GM12878 (cell line): Measurements from ENCODE around the gene MYBPHL. TPM values are rescaled to one million over a fixed set of nuclear protein-coding genes. Genes with fewer than 3 reads are reported as not detected.

ENCODE experiments used
- ATAC-seq: fragments of 200-7000 bp; cut with Tn5 transposase; 3 replicates; pipeline ENCODE4 v1.9.1; 2020; ENCODE audit warnings: mild to moderate bottlenecking, moderate library complexity
- BruUV-seq: library from RNA; stranded (reverse); fragments of 400-500 nt; replicated peaks from 2 replicates; lab custom pipeline; 2021; lab: Mats Ljungman, UMichigan
- CTCF ChIA-PET: fragments of 300-600 bp; sonication (Branson Sonifier 250); formaldehyde crosslinking; extraction: SDS; loops from one replicate; lab custom pipeline; 2021; ENCODE audit warnings: inconsistent platforms; lab: Yijun Ruan, JAX
- POLR2A ChIA-PET: fragments of 350-600 bp; formaldehyde crosslinking; extraction: SDS; loops from one replicate; lab custom pipeline; 2021; ENCODE audit warnings: inconsistent platforms; lab: Charles Lee
- RAD21 ChIA-PET: fragments of 300-600 bp; sonication (Branson Sonifier 250); formaldehyde crosslinking; loops from one replicate; lab custom pipeline; 2023; ENCODE audit warnings: antibody characterized with exemption; ENCODE audit not compliant: unreplicated experiment; lab: Charles Lee
- SMC1A ChIA-PET: fragments of 300-600 bp; sonication (Branson Sonifier 250); formaldehyde crosslinking; loops from one replicate; lab custom pipeline; 2023; ENCODE audit not compliant: unreplicated experiment, uncharacterized antibody; lab: Charles Lee
- DNase-seq: peaks from one replicate; pipeline ENCODE4 v3.0.0-alpha.2; 2011; ENCODE audit warnings: low read depth, low spot score
- FAIRE-seq: peaks from 3 replicates; lab custom pipeline; 2011; peaks lifted over from hg19 to GRCh38; lab: Jason Lieb, UNC
- H2AFZ ChIP-seq: 2 replicates; pipeline ENCODE4 v1.6.0; 2011; ENCODE audit warnings: low read depth, low read length, control low read depth; ENCODE audit not compliant: control insufficient read depth
- H3K27ac ChIP-seq: 2 replicates; pipeline ENCODE4 v1.5.1; 2011; ENCODE audit warnings: control low read depth; ENCODE audit not compliant: control insufficient read depth, insufficient read depth
- H3K27me3 ChIP-seq, 2 experiments: replicated peaks in 1 of 2; 2 replicates each; pipeline versions ENCODE4 v1.6.0 to v1.6.1; 2011; ENCODE audit warnings: low read length in 1 of 2; ENCODE audit not compliant: control insufficient read depth in 2 of 2, insufficient read depth in 2 of 2
- H3K36me3 ChIP-seq, 2 experiments: 2 replicates each; pipeline ENCODE4 v1.5.1; 2011; ENCODE audit warnings: low read length in 1 of 2; ENCODE audit not compliant: control insufficient read depth in 2 of 2, insufficient read depth in 2 of 2
- H3K4me1 ChIP-seq: 2 replicates; pipeline ENCODE4 v1.6.1; 2011; ENCODE audit warnings: mild to moderate bottlenecking, low read length, moderate library complexity, mixed read lengths; ENCODE audit not compliant: control insufficient read depth, insufficient read depth
- H3K4me2 ChIP-seq: 2 replicates; pipeline ENCODE4 v1.6.0; 2011; ENCODE audit warnings: control low read depth; ENCODE audit not compliant: control insufficient read depth, insufficient read depth
- H3K4me3 ChIP-seq: fragments of 200-600 bp; sonication (generic); 2 replicates; pipeline ENCODE4 v1.5.1; 2016
- H3K79me2 ChIP-seq: 2 replicates; pipeline ENCODE4 v1.6.0; 2011; ENCODE audit warnings: low read length; ENCODE audit not compliant: control insufficient read depth, insufficient read depth
- H3K9ac ChIP-seq: 2 replicates; pipeline ENCODE4 v1.8.0; 2011; ENCODE audit warnings: low read length, control low read depth, mixed read lengths; ENCODE audit not compliant: control insufficient read depth, insufficient read depth
- H3K9me3 ChIP-seq: replicated peaks from 3 replicates; pipeline ENCODE4 v1.5.1; 2011; ENCODE audit warnings: mild to moderate bottlenecking, low read length; ENCODE audit not compliant: control insufficient read depth, insufficient read depth
- H4K20me1 ChIP-seq: 2 replicates; pipeline ENCODE4 v1.6.0; 2011; ENCODE audit not compliant: control insufficient read depth, insufficient read depth
- ASH2L ChIP-seq: fragments of 300-600, 200-600 bp; sonication (generic); IDR thresholded peaks from 2 replicates; pipeline ENCODE4 v1.6.1; 2017; ENCODE audit warnings: low read depth, mild to moderate bottlenecking, borderline replicate concordance
- CHD4 ChIP-seq: fragments of 200-600 bp; sonication (generic); IDR thresholded peaks from 2 replicates; pipeline ENCODE4 v1.6.1; 2016; ENCODE audit warnings: mild to moderate bottlenecking
- EP300 ChIP-seq, 2 experiments: fragments of 150-350 bp in 1 of 2; IDR thresholded peaks; 2 replicates each; pipeline ENCODE4 v1.6.1; 2011 to 2012; ENCODE audit warnings: low read depth in 2 of 2, low read length in 2 of 2, borderline replicate concordance in 1 of 2, improper control_type of control experiment in 1 of 2, inconsistent platforms in 1 of 2; ENCODE audit not compliant: control insufficient read depth in 1 of 2
- ESRRA ChIP-seq: IDR thresholded peaks from 2 replicates; pipeline ENCODE4 v1.6.1; 2012; ENCODE audit warnings: mild to moderate bottlenecking, low read length, improper control_type of control experiment
- EZH2 ChIP-seq: IDR thresholded peaks from 2 replicates; pipeline ENCODE4 v1.6.1; 2012; ENCODE audit warnings: low read depth, mild to moderate bottlenecking, control low read depth, inconsistent platforms, low read length, borderline replicate concordance; ENCODE audit not compliant: control insufficient read depth
- GABPA ChIP-seq: IDR thresholded peaks from 2 replicates; pipeline ENCODE4 v1.6.1; 2014; ENCODE audit warnings: antibody characterized with exemption, low read depth, mild to moderate bottlenecking, inconsistent platforms
- KAT2A ChIP-seq: conservative IDR thresholded peaks from 2 replicates; pipeline ENCODE4 v1.6.1; 2011; ENCODE audit warnings: low read depth, low read length; ENCODE audit not compliant: control insufficient read depth
- RBBP5 ChIP-seq: fragments of 200-600 bp; sonication (generic); conservative IDR thresholded peaks from 2 replicates; pipeline ENCODE4 v1.6.1; 2016
- RUNX3 ChIP-seq: IDR thresholded peaks from 2 replicates; pipeline ENCODE4 v1.6.1; 2012; ENCODE audit warnings: low read length, inconsistent platforms
- TAF1 ChIP-seq: IDR thresholded peaks from 2 replicates; pipeline ENCODE4 v1.6.1; 2011; ENCODE audit warnings: mild to moderate bottlenecking, low read depth, low read length, borderline replicate concordance
- WGBS: methylation state at CpG from one replicate; pipeline ENCODE4 v1.1.6; 2016; ENCODE audit warnings: low lambda C conversion rate; ENCODE audit not compliant: insufficient replicate concordance, insufficient coverage; ENCODE audit errors: missing lambda C conversion rate; 5-methylcytosine and 5-hydroxymethylcytosine counted together
- in situ Hi-C: fragments of 300-500 bp; cut with MboI; formaldehyde crosslinking; loops from 9 replicates; pipeline ENCODE4 v1.14.3; 2018; ENCODE audit warnings: mixed read lengths
- intact Hi-C: fragments of 100-400 bp; cut with micrococcal nuclease; formaldehyde crosslinking; loops from one replicate; pipeline ENCODE4 v1.14.2; 2022; ENCODE audit not compliant: unreplicated experiment
- polyA plus RNA-seq, 11 experiments: library from polyadenylated mRNA; depleted of rRNA in 4 of 11; unstranded in 6 of 11; stranded (reverse) in 5 of 11; fragments of >200 nt; fragmentation: Nextera tagmentation in 4 of 11; fragmentation: Illumina TruSeq in 1 of 11; extraction: Ambion mirVana in 4 of 11; extraction: Trizol in 1 of 11; gene quantifications; 1 replicate in 1 of 11; 2 replicates in 10 of 11; pipeline versions ENCODE4 v1.2.1 to v1.2.3, GENCODE V29; 2011 to 2016; ENCODE audit warnings: inconsistent platforms in 2 of 11, missing spikeins in 2 of 11, low read depth in 1 of 11
- total RNA-seq, 4 experiments: library from RNA; depleted of rRNA in 3 of 4; stranded (reverse); fragments of >200 nt in 3 of 4; fragmentation: Illumina TruSeq in 1 of 4; extraction: Trizol in 1 of 4; gene quantifications; 2 replicates each; pipeline versions ENCODE4 v1.2.1 to v1.2.3, GENCODE V29; 2013 to 2021
- TF ChIP-seq, protein P1 (sequence below): fragments of 450-650 bp; IDR thresholded peaks from 2 replicates; pipeline ENCODE4 v1.6.1; 2017; ENCODE audit warnings: mild to moderate bottlenecking, moderate library complexity
- TF ChIP-seq, protein P2 (sequence below): IDR thresholded peaks from 2 replicates; pipeline ENCODE4 v1.6.1; 2011; ENCODE audit warnings: mild to moderate bottlenecking, low read depth, low read length, moderate library complexity; ENCODE audit not compliant: insufficient replicate concordance
- TF ChIP-seq, protein P3 (sequence below): fragments of 450-650 bp; conservative IDR thresholded peaks from 2 replicates; pipeline ENCODE4 v1.6.1; 2017; ENCODE audit warnings: mild to moderate bottlenecking, moderate library complexity

MYBPHL gene
- total and polyA plus RNA-seq, 10 of the 15 experiments (the other 5 are each of a cell fraction or from before 2014, with no cell fraction given): 0.16 to 0.75 (median 0.54) TPM; not detected in 7

DNA sequence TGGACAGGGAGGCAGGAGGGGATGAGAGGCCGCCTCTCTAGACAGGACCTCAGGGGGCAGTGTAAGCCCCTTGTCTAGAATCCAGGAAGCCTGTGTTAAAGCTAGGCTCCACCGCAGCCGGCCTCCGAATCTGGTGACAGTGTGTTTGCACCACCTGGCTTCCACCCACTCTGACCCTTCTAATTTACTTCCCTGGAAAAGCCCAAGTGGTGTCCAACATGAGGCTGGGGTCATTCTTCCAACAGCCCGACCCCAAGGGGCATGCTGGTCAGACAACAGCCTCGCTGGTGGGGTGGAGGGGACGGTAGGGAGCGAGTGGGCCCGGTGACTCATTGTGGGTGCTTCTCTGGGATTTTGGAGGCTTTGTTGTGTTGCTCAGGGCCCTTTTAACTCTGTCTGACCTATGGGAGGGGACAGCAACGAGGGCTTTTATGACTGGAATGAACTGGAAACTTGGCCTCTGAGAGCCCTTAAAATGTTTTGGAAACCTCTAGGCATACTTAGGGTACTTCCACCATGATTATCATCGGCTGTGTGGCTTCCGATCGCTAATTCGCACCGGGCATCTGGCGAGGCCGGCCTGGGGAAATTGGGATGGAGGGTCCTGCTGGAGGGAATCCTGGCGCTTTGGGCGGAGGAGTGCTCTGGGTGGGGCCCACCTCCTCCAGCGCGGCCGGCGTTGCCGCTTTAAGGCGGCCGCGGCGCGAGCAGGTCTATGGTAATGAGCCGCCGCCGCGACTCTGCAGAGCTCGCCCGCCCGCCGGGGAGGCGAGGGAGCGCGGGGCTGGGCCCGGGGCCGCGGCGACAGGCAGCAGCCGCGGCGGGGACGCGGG lies 57.8 kb downstream of the MYBPHL start, which contains the start of gene CELSR2:
CELSR2 (plus strand) TSS at position 743 of the 833 bp plus-strand sequence. CDS start 541 bp downstream, outside the sequence.
- H3K4me1 ChIP-seq: no peaks in the 10 kb centered on the region
- no peak within 1 kb of the TSS for H3K27ac ChIP-seq
- ATAC-seq: peak; percentile 88
- no peak for DNase-seq
- no peak for FAIRE-seq
- peak within 1 kb of the TSS; percentile 30 for H2AFZ ChIP-seq
- no TSS peak for BruUV-seq
- H3K79me2 ChIP-seq: no peaks in the 10 kb centered on the region
- ChIA-PET POLR2A (interaction anchor here (1.2 kb wide), 1 partner anchor 139 kb away, joined by 3 read pairs; no protein-coding TSS in a partner anchor), RAD21 (no interaction called here), CTCF (interaction anchor here (1.0 to 1.5 kb wide), 2 partner anchors 8 to 30 kb away, joined by 3 read pairs; no protein-coding TSS in a partner anchor), SMC1A (no interaction called here)
- intact Hi-C loops: no loop called here
- peaks cover 2 to 4% of the 10 kb centered on the region in 2 experiments; a peak in 3 of 4 replicates for H3K27me3 ChIP-seq
- H4K20me1 ChIP-seq: no peaks in the 10 kb centered on the region
- H3K9ac ChIP-seq: no peak within 1 kb of the TSS
- 28% methylated on average over 29 of the region's 49 CpGs for WGBS
- H3K4me2 ChIP-seq: peak within 1 kb of the TSS; percentile 70
- in situ Hi-C loops: no loop called here
- H3K36me3 ChIP-seq: no peaks in the 10 kb centered on the region
- no peaks in the 10 kb centered on the region for H3K9me3 ChIP-seq
- no peak within 1 kb of the TSS; the same call in 1 of the 2 replicates for H3K4me3 ChIP-seq
- TF ChIP-seq, protein P1, sequence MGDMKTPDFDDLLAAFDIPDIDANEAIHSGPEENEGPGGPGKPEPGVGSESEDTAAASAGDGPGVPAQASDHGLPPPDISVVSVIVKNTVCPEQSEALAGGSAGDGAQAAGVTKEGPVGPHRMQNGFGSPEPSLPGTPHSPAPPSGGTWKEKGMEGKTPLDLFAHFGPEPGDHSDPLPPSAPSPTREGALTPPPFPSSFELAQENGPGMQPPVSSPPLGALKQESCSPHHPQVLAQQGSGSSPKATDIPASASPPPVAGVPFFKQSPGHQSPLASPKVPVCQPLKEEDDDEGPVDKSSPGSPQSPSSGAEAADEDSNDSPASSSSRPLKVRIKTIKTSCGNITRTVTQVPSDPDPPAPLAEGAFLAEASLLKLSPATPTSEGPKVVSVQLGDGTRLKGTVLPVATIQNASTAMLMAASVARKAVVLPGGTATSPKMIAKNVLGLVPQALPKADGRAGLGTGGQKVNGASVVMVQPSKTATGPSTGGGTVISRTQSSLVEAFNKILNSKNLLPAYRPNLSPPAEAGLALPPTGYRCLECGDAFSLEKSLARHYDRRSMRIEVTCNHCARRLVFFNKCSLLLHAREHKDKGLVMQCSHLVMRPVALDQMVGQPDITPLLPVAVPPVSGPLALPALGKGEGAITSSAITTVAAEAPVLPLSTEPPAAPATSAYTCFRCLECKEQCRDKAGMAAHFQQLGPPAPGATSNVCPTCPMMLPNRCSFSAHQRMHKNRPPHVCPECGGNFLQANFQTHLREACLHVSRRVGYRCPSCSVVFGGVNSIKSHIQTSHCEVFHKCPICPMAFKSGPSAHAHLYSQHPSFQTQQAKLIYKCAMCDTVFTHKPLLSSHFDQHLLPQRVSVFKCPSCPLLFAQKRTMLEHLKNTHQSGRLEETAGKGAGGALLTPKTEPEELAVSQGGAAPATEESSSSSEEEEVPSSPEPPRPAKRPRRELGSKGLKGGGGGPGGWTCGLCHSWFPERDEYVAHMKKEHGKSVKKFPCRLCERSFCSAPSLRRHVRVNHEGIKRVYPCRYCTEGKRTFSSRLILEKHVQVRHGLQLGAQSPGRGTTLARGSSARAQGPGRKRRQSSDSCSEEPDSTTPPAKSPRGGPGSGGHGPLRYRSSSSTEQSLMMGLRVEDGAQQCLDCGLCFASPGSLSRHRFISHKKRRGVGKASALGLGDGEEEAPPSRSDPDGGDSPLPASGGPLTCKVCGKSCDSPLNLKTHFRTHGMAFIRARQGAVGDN: no peak
- TF ChIP-seq GABPA (no peak), TAF1 (no peak), ESRRA (no peak), RUNX3 (no peak), CHD4 (no peak), RBBP5 (no peak), ASH2L (no peak), EP300 (IDR thresholded peaks at IDR 0.05; ENCODE audit: borderline replicate concordance in 1 of 2, control insufficient read depth in 1 of 2, low read depth in 2 of 2, low read length in 2 of 2) (no peak), EZH2 (no peak), KAT2A (peak; percentile 44; the same call in 1 of the 2 replicates)
- TF ChIP-seq, protein P2, sequence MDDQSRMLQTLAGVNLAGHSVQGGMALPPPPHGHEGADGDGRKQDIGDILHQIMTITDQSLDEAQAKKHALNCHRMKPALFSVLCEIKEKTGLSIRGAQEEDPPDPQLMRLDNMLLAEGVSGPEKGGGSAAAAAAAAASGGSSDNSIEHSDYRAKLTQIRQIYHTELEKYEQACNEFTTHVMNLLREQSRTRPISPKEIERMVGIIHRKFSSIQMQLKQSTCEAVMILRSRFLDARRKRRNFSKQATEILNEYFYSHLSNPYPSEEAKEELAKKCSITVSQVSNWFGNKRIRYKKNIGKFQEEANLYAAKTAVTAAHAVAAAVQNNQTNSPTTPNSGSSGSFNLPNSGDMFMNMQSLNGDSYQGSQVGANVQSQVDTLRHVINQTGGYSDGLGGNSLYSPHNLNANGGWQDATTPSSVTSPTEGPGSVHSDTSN: no peak
- TF ChIP-seq, protein P3, sequence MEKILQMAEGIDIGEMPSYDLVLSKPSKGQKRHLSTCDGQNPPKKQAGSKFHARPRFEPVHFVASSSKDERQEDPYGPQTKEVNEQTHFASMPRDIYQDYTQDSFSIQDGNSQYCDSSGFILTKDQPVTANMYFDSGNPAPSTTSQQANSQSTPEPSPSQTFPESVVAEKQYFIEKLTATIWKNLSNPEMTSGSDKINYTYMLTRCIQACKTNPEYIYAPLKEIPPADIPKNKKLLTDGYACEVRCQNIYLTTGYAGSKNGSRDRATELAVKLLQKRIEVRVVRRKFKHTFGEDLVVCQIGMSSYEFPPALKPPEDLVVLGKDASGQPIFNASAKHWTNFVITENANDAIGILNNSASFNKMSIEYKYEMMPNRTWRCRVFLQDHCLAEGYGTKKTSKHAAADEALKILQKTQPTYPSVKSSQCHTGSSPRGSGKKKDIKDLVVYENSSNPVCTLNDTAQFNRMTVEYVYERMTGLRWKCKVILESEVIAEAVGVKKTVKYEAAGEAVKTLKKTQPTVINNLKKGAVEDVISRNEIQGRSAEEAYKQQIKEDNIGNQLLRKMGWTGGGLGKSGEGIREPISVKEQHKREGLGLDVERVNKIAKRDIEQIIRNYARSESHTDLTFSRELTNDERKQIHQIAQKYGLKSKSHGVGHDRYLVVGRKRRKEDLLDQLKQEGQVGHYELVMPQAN: peak; percentile 82
